GM21360 (cell line): ENCODE results near the gene TRIM24.
"Not testable (repeated sequence)": the region's sequence is repeated elsewhere in the genome, so short reads cannot be mapped to it uniquely, and the experiment has no call there.

ENCODE experiments used
- ATAC-seq: cut with Tn5 transposase; IDR thresholded peaks from one replicate; pipeline ENCODE4 v1.9.1; 2021; ENCODE audit warnings: mild to moderate bottlenecking, moderate library complexity; ENCODE audit not compliant: unreplicated experiment

TRIM24 gene

DNA sequence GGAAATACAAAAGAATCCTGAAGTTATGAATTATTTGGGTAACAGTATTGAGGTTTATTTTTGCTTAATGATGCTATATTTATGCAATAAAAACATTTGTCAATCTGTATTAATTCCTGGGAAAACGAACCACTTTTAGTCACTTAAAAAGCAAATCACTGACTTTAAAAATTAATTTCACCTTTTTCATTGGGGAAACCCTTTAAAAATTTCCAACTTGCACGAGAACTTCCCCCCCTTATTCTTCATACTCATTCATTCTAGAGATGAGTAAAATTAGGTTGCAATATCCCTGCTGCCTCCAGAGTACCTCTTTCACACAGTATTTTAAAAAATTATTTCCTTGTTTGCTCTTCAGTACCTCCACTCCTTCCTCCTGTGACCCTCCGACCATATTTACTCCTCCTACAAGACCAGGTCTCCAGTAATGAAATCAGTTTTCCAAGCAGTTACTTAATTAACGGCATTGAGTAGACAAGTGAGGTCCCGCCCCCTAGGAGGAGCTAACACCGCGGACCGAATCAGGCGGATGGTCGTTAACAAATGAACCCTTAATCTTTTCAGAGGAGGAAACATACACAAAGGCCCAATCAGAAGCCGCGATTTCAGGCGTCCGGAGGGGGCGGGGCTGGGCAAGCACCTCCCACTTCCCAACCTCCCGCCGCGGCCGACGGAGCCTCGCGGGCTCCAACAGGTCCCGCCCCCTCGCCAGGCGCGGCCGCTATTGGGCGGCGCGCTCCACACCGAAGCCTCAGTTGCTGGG, 465 bp upstream of the TRIM24 start:
- ATAC-seq, result peak; percentile 80

DNA sequence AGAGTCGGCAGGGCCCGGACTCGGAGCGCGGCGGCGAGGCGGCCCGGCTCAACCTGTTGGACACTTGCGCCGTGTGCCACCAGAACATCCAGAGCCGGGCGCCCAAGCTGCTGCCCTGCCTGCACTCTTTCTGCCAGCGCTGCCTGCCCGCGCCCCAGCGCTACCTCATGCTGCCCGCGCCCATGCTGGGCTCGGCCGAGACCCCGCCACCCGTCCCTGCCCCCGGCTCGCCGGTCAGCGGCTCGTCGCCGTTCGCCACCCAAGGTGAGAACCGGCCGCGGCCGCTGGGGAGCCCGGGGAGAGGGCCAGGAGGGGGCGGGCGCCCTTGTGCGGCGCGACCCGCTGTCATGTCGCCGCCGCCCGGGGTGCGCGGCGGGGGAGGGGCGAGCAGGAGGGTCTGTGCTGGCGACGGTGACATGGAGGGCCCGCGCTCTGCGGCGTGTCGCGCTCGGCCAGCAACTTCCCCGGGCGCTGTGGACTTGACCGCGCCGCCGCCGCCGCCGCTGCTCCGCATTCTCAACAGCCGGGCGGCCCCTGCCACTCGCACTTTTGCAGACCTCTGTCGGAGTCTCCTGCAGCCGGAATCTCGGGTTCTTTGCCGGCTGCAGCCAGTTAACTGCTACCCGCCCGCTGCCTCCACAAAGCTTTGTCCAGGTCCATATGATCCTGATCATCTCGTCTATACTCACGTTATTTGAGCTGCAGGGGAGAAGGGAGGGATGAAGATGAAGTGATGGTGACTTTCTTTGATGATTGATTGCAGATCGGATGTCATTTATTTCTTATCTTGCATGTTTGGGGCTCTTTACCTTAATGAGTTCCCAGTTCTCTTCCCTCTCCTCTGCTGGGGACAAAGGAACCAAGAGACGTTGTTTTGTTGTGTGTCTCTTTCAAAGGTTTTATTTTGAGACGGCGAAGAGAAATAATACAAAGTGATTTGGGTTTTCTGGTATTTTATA, 869 bp downstream of the TRIM24 start:
- peak; percentile 37 for ATAC-seq

DNA sequence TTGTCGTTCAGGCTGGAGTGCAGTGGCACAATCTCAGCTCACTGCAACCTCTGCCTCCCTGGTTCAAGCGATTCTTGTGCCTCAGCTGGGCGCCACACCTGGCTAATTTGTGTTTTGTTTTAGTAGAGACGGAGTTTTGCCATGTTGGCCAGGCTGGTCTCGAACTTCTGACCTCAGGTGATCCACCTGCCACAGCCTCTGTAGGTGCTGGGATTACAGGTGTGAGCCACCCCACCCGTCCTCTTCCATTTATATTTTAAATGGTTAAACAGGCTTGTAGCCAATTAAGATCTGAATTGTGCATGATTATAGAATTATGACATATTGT, 3.2 kb downstream of the TRIM24 start:
- ATAC-seq, result not testable (repeated sequence)

DNA sequence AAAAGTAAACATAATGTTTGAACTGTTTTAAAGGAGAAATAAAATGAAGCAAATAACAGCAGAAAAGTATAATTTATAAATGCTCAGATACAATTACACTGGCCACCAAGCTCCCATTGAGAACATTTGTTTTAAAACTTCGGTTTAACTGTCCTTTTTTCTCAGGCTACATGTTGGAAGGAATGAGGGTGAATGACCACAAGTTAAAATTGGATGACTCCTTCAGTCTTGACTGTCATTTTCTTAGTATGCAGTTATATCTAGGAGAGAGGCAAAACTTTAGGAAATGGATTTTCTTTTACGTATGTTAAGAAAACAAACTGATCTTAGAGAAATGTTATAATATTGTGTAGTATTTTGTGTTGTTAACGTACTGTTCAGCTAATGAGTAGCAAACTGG, 5.0 kb downstream of the TRIM24 start:
- ATAC-seq, result no peak

DNA sequence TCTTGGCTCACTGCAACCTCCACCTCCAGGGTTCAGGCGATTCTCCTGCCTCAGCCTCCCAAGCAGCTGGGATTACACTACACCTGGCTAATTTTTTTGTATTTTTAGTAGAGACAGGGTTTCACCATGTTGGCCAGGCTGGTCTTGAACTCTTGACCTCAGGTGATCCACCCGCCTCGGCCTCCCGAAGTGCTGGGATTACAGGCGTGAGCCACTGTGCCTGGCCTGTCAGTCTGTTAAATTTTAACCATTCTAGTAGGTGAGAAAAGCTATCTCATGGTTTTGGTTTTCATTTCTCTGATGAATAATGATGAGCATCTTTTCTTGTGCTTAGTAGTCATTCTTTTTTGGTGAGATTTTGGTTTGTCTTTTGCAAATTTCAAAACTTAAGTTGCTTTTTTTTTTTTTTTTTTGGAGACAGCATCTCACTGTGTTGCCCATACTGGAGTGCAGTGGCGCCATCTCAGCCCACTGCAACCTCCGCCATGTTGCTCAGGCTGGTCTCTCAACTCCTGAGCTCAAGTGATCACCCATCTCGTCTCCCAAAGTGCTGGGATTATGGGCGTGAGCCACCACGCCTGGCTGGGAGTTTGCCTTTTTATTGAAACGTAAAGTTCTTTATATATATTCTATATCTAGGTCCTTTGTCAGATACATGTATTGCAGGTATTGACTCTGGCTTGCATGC, 6.2 kb downstream of the TRIM24 start:
- not testable (repeated sequence) for ATAC-seq

DNA sequence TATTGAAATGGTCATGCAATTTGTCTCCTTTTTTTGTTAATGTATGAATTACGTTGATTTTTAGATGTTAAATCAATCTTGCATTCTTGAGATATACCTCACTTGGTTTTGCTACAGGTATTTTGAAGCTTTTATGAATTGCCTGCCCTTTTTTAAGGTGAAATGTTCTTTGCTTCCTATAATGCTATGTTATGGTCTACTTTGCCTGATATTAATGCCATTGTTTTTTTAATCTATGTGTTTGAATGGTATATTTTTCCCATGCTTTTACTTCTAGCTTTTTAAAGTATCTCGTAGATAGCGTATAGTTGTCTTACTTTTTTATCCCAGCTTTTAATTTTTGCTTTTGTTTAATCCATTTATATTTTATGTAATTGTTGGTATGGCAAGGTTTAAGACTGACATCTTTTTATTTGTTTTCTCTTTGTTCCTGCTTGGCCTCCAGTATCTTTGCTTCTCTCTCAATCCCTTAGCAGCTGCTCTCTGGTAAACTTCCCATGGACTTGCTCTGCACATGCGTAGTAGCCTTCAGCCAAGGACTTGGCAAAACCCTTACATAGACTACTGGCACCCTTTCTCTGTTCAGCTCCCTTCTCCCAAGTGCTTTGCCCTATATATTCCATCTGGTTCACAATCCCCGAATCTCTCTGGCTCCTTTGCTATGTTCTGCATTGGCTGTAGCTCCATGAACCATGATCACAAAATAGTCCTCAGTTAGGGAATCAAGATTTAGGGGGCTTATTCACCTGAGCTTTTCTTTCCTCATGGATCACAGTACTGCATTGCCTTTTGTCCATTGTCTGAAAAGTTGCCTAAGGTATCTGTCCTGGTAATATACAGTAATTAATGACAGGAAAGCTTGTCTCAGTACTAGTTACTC, 8.4 kb downstream of the TRIM24 start:
- ATAC-seq, result no peak

DNA sequence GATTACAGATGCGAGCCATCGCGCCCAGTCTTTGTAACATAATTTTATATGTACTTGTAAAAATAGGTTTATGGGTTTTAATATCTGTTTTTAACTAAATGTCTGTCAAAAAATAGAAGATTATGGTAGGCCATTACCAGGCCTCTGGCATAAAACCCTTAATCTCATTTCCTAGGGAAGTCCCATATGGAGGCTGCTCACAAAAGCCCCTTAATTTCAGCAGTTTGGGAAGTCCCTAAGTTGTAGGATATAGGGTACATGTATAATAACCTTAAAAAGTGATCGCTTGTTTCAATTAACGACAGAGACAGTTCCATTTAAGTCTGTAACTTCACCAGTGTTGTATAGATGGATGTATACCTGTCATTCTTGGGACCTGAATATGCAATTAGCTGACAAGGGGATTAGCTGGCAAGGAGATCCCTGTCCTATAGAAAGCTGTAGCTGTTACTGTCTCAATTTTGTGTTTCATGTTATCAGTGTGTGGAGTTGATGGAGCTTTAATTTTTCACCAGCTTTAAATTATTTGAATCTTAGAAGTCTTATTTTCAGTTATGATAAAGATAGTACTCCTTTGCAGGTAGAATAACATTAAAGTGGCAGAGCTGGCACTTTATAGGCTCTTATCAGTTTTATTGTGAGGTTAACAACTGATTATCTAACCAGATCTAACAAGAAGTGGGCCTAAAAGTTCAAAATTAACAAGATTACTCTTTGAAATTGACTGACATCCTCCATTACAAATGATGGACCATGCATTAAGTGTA, 10.5 kb downstream of the TRIM24 start:
- ATAC-seq, result no peak

DNA sequence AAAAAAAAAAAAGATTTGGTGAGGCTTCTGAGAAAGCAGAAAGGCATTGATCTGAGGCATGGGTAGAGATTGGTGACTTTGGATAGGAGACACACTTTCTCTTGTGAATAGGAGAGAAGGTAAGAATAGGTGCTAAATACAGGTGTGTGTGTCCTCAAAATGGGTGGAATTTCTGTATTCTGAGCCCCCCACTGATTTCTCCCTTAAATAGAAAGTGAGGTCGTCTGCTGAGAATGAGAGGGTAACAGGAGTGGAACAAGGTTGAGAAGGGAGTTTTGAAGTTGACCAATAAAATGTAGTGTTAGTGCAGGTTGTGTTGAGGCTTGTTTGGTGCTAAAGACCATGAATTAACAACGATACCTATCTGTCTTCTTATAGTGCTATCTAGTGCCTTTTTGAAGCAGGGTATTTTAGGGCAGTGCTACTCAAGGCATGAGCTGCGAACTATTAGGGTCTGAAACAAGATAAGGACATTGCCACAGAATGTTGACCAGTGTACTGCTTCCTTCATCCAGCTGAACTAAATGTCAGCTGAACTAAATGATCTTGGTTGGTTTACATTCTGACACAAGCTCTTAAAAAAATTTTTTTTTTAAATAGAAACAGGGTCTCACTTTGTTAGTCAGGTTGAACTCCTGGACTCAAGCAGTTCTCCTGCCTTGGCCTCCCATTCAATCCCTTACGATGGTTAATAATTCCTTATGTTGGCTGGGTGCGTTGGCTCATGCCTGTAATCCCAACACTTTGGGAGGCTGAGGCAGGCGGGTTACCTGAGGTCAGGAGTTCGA, 12.4 kb downstream of the TRIM24 start:
- ATAC-seq, result no peak

DNA sequence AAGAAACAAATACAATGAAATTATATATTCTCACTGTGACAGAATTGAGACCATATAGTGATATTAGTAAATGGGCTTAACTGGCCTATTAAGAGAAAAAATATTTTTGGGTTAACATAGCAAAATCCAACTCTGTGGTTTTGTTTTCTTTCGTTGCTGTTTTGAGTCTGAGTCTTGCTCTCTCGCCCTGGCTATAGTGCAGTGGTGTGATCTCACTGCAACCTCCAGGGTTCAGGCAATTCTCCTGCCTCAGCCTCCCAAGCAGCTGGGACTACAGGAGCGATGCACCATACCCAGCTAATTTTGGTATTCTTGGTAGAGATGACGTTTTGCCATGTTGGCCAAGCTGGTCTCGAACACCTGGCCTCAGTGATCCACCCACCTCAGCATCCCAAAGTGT, 15.3 kb downstream of the TRIM24 start:
- ATAC-seq, result no peak

DNA sequence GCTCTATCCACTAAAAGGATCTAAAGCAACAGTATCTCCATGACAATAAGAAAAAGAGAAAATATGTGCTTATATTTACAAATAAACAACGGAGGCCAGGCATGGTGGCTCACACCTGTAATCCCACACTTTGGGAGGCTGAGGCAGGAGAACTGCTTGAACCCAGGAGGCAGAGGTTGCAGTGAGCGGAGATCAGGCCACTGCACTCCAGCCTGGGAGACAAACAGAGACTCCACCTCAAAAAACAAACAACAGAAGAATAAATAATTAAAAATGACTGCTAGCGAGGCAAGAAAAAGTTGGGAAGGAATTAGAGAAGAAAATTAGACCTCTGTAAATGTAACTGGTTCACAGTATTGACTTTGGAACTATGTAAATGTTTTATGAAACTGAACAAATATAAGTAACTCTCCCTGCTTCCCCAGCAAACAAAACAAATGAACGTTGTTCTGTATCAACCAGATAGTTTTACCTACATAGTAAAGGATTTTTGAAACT, 17.1 kb downstream of the TRIM24 start:
- no peak for ATAC-seq

DNA sequence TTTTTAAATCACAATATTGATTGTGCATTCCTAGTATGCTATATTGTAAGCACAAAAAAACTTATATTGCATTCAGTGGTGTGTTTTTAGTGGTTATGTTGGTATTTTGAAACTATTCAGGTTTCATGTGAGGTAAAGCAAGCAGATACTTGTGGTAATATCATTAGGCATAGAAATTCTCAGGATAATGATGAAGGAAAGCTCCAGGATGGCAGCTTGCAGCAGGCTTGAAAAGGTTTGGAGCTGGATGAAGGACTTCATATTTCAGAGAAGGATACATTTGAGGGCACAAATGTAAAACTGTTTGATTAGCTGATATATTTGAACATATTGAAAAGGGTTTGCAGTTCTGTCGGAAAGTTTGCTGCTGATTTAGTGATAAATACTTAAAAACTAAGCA, 17.5 kb downstream of the TRIM24 start:
- ATAC-seq, result no peak

DNA sequence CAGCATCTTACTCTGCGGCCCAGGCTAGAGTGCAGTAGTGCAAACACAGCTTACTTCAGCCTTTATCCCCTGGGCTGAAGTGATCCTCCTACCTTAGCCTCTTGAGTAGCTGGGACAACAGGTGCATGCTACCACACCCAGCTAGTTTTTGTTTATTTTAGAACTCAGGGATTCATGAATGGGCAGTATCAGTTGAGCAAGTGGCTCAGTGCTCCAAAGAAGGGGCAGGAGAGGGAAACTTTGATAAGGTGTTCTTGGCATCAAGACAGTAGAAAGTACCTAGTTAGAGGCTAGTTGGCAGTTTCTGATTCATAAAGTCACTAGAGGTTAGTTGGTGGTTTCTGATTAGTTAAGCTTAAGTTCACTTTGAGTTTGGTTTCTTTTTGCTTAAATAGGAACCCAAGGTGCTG, 18.4 kb downstream of the TRIM24 start:
- ATAC-seq, result peak; percentile 60

DNA sequence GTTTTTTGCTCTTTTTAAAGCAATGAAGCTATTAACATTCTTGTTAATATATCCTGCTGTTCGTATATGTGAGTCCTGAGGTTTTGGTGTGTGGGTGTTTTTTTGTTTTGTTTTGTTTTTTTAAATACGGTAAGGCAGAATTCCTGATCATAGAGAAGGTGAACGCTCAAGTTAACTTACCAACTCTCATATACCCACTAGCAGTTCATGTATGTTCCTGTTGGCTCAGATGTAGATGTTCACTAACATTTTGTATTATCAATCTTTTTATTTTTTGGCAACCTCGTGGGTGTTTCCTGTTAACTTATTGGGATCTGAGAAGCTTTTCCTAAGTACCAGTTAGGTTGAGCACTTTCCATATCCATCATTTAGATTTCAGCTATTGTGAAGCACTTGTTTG, 20.5 kb downstream of the TRIM24 start:
- ATAC-seq, result no peak

DNA sequence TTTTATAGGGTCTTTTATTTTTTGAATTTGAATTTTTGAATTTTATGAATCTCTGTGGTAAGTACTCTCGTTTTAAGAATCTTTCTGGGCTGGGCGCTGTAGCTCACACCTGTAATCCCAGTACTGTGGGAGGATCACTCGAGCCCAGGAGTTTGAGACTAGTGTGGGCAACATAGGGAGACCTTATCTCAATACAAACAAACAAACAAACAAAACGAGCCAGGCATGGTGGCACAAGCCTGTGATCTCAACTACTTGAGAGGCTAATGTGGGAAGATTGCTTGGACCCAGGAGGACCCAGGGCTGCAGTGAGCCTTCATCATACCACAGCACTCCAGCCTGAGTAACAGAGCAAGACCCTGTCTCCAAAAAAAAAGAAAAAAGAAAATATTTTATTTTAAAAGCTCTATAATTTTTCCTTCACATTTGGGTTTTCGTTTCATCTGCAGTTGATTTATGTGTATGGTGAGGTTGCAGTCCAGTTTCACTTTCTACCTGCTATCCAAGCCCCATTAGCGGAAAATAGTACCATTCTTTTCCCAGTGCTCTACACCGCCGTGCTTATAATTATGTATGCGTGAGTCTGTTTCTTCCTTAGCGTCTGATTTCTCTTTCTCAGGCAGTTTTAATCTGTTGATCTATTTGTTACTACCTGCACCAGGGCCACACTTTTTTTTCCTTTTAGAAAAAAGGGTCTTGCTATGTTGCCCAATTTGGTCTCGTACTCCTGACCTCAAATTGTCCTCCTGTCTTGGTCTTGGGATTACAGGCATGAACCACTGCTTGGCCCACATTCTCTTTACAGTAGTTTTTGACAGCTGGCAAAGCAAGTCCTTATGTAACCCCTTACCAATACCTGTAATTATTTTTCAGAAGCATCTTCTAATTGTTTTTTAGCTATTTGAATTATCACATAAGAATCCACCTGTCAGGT, 21.7 kb downstream of the TRIM24 start:
- no peak for ATAC-seq

DNA sequence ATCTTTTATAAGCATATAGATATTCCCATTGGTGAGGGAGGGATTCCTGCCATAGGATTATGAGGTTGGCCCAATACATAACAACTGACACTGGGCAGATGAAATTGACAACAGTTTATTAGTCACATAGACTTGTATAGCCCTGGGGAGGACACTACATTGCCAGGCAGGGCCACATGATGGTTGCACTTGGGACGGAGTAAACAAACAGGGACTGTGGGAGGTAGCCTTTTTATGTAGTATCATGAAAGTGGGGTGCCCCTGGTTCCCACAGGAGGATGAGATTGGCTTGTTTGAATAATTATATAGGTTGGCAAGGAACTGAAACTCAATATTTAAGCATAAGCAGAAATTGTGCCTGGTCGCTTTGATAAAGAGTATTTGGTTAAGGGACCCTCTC, 23.5 kb downstream of the TRIM24 start:
- ATAC-seq, result no peak

DNA sequence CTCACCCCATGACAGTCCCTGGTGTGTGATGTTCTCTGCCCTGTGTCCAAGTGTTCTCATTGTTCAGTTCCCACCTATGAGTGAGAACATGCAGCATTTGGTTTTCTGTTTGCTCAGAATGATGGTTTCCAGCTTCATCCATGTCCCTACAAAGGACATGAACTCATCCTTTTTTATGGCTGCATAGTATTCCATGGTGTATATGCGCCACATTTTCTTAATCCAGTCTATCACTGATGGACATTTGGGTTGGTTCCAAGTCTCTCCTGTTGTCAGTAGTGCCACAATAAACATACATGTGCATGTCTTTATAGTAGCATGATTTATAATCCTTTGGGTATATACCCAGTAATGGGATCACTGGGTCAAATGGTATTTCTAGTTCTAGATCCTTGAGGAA, 25.4 kb downstream of the TRIM24 start:
- ATAC-seq, result not testable (repeated sequence)

DNA sequence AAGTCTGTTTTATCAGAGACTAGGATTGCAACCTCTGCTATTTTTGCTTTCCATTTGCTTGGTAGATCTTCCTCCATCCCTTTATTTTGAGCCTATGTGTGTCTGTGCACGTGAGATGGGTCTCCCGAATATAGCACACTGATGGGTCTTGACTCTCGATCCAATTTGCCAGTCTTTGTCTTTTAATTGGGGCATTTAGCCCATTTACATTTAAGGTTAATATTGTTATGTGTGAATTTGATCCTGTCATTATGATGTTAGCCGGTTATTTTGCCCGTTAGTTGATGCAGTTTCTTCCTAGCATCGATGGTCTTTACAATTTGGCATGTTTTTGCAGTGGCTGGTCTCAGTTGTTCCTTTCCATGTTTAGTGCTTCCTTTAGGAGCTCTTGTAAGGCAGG, 29.1 kb downstream of the TRIM24 start:
- not testable (repeated sequence) for ATAC-seq
